ENCODE measurements around the gene ATG12. TPM values are rescaled to one million over a fixed set of nuclear protein-coding genes. Genes with fewer than 3 reads are reported as not detected.

Gene ATG12
- total and polyA plus RNA-seq, 2 of the 13 experiments (the other 11 are each of a cell fraction or from before 2014, with no cell fraction given): 46.4 to 58.1 TPM

DNA sequence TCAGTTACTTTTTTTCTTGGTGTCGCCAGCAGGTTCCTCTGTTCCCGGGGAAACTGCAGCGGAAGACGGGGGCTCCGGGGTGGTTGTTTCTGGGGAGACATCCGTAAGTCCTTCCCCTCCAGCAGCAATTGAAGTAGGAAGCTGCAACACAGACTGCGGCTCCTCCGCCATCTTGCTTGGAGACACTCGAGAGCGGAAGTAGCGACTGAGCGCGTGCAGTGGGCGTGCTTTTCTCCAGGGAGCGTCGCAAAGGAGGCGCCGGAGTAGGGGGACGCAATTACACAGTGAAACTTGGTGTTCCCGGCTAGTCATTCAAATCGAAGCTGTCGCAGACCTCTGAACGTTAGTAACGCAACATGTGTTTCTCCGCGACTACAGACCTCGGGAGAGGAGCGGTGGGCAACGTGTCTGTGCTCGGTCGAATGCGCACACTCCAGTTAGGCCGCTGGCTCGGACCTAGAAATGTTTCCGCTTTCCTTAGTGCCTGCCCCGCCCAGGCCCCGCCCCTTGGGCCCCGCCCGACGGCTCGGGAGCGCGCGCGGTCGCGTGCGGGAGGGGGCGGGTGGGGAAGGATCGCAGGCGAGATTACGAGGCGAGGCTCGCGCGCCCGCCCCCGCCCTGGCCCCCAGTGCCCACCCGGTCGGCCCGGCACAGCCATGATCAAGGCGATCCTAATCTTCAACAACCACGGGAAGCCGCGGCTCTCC, at the start of gene ATG12, which contains the start of gene AP3S1 (continued):
- TF ChIP-seq ZFP36L2 (CRISPR knock-in tag; IDR thresholded peaks at IDR 0.05) (peak; percentile 82; the same call in 1 of the 2 replicates), ZNF263 (CRISPR knock-in tag; IDR thresholded peaks at IDR 0.05) (peak; percentile 10; the same call in 1 of the 2 replicates), NFE2 (CRISPR knock-in tag; IDR thresholded peaks at IDR 0.05) (peak; percentile 43; the same call in 1 of the 2 replicates), ZNF891 (CRISPR knock-in tag; IDR thresholded peaks at IDR 0.05) (no peak; the same call in 1 of the 2 replicates), TOE1 (CRISPR knock-in tag; IDR thresholded peaks at IDR 0.05) (peak; percentile 78; the same call in 1 of the 2 replicates), SP5 (CRISPR knock-in tag; IDR thresholded peaks at IDR 0.05; ENCODE audit: borderline replicate concordance, low read depth) (peak; percentile 87; the same call in 1 of the 2 replicates), GFI1 (CRISPR knock-in tag; IDR thresholded peaks at IDR 0.05; ENCODE audit: borderline replicate concordance) (peak; percentile 54; the same call in 1 of the 2 replicates), PAF1 (CRISPR knock-in tag; IDR thresholded peaks at IDR 0.05) (no peak), JUN (CRISPR knock-in tag; IDR thresholded peaks at IDR 0.05) (no peak), RORA (CRISPR knock-in tag; IDR thresholded peaks at IDR 0.05) (no peak), ZBTB38 (CRISPR knock-in tag; IDR thresholded peaks at IDR 0.05) (0 out of 2 replicates have a peak, but pooled peaks have one; percentile 53), CHD2 (IDR thresholded peaks at IDR 0.05; ENCODE audit: low read depth, low read length) (no peak; the same call in 1 of the 2 replicates), ATAD3A (CRISPR knock-in tag; IDR thresholded peaks at IDR 0.05) (no peak), MYC (CRISPR knock-in tag; IDR thresholded peaks at IDR 0.05; ENCODE audit: borderline replicate concordance) (peak; percentile 88), ZNF33A (CRISPR knock-in tag; IDR thresholded peaks at IDR 0.05; ENCODE audit: borderline replicate concordance) (peak; percentile 71; the same call in 1 of the 2 replicates), ZFP41 (CRISPR knock-in tag; IDR thresholded peaks at IDR 0.05; ENCODE audit: borderline replicate concordance) (no peak)
- TF ChIP-seq, protein P1, sequence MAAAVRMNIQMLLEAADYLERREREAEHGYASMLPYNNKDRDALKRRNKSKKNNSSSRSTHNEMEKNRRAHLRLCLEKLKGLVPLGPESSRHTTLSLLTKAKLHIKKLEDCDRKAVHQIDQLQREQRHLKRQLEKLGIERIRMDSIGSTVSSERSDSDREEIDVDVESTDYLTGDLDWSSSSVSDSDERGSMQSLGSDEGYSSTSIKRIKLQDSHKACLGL (CRISPR knock-in tag; IDR thresholded peaks at IDR 0.05): peak; percentile 83; the same call in 1 of the 2 replicates
- TF ChIP-seq, protein P2, sequence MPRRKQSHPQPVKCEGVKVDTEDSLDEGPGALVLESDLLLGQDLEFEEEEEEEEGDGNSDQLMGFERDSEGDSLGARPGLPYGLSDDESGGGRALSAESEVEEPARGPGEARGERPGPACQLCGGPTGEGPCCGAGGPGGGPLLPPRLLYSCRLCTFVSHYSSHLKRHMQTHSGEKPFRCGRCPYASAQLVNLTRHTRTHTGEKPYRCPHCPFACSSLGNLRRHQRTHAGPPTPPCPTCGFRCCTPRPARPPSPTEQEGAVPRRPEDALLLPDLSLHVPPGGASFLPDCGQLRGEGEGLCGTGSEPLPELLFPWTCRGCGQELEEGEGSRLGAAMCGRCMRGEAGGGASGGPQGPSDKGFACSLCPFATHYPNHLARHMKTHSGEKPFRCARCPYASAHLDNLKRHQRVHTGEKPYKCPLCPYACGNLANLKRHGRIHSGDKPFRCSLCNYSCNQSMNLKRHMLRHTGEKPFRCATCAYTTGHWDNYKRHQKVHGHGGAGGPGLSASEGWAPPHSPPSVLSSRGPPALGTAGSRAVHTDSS (CRISPR knock-in tag; conservative IDR thresholded peaks at IDR 0.05): no peak; the same call in 1 of the 2 replicates
- TF ChIP-seq, protein P3, sequence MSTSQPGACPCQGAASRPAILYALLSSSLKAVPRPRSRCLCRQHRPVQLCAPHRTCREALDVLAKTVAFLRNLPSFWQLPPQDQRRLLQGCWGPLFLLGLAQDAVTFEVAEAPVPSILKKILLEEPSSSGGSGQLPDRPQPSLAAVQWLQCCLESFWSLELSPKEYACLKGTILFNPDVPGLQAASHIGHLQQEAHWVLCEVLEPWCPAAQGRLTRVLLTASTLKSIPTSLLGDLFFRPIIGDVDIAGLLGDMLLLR (CRISPR knock-in tag; IDR thresholded peaks at IDR 0.05): peak; percentile 52; the same call in 1 of the 2 replicates
- TF ChIP-seq, protein P4, sequence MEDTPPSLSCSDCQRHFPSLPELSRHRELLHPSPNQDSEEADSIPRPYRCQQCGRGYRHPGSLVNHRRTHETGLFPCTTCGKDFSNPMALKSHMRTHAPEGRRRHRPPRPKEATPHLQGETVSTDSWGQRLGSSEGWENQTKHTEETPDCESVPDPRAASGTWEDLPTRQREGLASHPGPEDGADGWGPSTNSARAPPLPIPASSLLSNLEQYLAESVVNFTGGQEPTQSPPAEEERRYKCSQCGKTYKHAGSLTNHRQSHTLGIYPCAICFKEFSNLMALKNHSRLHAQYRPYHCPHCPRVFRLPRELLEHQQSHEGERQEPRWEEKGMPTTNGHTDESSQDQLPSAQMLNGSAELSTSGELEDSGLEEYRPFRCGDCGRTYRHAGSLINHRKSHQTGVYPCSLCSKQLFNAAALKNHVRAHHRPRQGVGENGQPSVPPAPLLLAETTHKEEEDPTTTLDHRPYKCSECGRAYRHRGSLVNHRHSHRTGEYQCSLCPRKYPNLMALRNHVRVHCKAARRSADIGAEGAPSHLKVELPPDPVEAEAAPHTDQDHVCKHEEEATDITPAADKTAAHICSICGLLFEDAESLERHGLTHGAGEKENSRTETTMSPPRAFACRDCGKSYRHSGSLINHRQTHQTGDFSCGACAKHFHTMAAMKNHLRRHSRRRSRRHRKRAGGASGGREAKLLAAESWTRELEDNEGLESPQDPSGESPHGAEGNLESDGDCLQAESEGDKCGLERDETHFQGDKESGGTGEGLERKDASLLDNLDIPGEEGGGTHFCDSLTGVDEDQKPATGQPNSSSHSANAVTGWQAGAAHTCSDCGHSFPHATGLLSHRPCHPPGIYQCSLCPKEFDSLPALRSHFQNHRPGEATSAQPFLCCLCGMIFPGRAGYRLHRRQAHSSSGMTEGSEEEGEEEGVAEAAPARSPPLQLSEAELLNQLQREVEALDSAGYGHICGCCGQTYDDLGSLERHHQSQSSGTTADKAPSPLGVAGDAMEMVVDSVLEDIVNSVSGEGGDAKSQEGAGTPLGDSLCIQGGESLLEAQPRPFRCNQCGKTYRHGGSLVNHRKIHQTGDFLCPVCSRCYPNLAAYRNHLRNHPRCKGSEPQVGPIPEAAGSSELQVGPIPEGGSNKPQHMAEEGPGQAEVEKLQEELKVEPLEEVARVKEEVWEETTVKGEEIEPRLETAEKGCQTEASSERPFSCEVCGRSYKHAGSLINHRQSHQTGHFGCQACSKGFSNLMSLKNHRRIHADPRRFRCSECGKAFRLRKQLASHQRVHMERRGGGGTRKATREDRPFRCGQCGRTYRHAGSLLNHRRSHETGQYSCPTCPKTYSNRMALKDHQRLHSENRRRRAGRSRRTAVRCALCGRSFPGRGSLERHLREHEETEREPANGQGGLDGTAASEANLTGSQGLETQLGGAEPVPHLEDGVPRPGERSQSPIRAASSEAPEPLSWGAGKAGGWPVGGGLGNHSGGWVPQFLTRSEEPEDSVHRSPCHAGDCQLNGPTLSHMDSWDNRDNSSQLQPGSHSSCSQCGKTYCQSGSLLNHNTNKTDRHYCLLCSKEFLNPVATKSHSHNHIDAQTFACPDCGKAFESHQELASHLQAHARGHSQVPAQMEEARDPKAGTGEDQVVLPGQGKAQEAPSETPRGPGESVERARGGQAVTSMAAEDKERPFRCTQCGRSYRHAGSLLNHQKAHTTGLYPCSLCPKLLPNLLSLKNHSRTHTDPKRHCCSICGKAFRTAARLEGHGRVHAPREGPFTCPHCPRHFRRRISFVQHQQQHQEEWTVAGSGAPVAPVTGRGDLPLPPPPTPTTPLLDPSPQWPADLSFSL (CRISPR knock-in tag; IDR thresholded peaks at IDR 0.05): 0 out of 2 replicates have a peak, but pooled peaks have one; percentile 58

Data from HepG2 (cell line).